Rectal smooth muscle tissue (tissue), 1 donor: ENCODE data around the gene NCR3LG1.

Experiments
- H3K27ac ChIP-seq: one replicate; pipeline ENCODE4 v1.7.0; 2013; ENCODE audit warnings: low read depth, low read length, inconsistent platforms
- H3K27me3 ChIP-seq: one replicate; pipeline ENCODE4 v1.7.0; 2013; ENCODE audit warnings: low read length; ENCODE audit not compliant: control insufficient read depth, insufficient read depth
- H3K36me3 ChIP-seq: one replicate; pipeline ENCODE4 v1.7.0; 2013; ENCODE audit warnings: low read length; ENCODE audit not compliant: control insufficient read depth, insufficient read depth
- H3K4me1 ChIP-seq: one replicate; pipeline ENCODE4 v1.7.0; 2013; ENCODE audit warnings: low read length; ENCODE audit not compliant: control insufficient read depth, insufficient read depth
- H3K4me3 ChIP-seq: one replicate; pipeline ENCODE4 v1.7.0; 2013; ENCODE audit warnings: low read length
- H3K9ac ChIP-seq: one replicate; pipeline ENCODE4 v1.7.0; 2013; ENCODE audit warnings: low read length

NCR3LG1 gene

DNA sequence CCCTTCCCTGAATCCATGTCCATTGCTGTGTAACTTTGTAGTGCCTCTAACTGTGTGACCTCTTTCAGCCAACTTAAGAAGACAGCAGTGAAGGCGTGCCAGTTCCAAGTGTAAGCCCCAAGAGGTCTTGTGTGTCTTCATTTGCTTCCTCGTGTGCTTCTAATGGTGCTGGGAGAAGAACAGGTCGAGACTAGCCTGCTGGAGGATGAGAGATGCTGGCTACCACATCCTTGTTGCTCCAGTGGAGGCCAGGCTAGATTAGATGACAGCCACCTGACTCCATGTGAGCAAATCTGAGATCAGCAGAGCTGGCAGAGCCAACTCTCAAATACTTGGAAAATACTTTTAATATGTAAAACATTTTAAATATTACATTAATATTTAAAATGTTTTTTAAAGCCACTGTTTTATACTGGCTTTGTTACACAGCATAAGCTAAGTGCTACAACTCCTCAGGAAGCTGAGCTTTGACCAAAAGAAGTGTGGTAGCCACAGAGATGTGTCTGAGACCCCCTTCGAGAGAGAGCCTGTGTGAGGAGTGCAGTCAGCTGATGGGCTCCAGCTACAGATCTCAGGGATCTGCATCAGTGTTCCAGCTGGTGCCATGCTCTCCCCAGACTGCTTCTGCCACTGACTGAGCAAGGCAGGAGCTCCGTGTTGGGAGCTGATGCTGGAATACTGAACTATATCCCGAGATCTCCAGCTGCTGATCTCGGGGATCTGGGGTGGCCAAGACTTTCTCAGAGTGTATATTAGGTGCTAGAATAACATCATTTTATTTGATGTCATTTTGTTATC is 28.0 kb downstream of the NCR3LG1 start:
- H3K27me3 ChIP-seq, result no peaks in the 10 kb centered on the region
- no peak overlapping the region for H3K27ac ChIP-seq
- H3K4me3 ChIP-seq, result no peak overlapping the region
- no peaks in the 10 kb centered on the region for H3K4me1 ChIP-seq
- no peak overlapping the region for H3K9ac ChIP-seq
- H3K36me3 ChIP-seq, result no peaks in the 10 kb centered on the region

DNA sequence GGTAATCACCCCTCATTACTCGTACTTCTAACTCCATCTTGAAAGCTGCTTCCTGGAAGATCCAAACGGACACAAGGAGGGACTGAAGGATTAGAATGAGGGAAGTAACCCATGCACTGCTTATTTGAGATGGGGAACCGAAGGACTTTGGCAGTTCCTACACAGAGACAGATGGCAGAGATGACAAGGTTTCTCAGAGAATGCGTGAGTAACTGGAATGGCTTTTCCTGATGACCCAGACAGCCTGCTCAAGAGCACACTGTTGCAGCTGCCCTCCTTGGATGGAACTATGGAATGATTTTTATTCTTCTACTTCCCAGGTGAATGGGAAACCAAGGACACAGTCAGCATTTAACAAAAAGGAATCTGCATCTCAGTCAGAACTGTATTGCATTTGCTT is 29.6 kb downstream of the NCR3LG1 start:
- Histone ChIP-seq H3K27me3 (no peaks in the 10 kb centered on the region), H3K36me3 (no peaks in the 10 kb centered on the region), H3K9ac (no peak overlapping the region), H3K4me1 (no peaks in the 10 kb centered on the region), H3K4me3 (no peak overlapping the region), H3K27ac (no peak overlapping the region)

DNA sequence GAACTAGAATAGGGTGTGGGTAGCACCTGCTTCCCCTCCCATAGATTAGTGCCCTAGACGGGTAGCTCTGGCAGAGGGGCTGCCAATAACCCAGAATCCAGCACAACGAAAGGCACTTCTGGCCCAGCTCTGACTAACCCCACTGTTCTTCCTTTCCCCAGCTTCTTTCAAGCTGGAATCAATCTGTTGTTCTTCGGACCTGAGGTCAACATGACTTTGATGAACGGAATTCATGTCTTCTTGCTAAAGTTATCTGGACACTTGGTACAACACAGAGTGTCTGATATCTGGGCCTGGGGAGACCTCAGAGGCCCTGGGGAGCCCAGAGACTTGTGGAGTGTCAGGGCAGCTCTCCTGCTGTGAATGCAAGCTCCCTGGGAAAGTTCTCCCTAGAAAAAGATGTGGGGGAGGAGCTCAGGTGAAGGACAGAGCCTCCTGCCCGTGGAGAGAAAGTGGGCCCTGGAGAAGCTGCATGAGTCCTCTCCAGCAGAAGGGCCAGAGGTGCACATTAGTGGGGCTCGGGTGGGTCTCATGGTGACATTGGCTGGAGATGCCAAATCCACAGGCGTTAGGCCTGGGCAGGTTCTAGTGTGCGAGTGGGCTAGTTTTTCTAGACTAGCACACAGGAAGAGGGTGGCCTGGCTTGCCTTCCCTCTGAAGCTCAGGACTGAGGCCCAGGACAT is 30.6 kb downstream of the NCR3LG1 start:
- Histone ChIP-seq H3K27ac (no peak overlapping the region), H3K4me1 (no peaks in the 10 kb centered on the region), H3K27me3 (no peaks in the 10 kb centered on the region), H3K4me3 (no peak overlapping the region), H3K36me3 (no peaks in the 10 kb centered on the region), H3K9ac (no peak overlapping the region)

DNA sequence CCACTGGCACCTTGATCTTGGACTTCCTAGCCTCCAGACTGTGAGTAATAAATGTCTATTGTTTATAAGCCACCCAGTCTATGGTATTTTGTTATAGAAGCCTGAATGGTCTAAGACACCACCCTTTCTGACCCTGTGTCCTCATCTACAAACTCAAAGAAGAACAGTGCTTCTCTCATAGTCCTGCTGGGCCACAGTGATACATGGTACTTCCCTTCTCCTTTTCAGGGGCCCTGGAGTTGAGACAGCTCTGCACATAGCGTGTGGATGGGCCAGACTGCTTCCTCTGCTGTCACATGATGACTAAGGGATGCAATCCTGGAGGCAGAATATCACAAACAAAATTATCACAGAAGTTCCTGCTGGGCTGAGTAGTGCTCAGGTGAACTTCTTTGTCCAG is 31.9 kb downstream of the NCR3LG1 start:
- Histone ChIP-seq H3K9ac (no peak overlapping the region), H3K36me3 (no peaks in the 10 kb centered on the region), H3K27ac (no peak overlapping the region), H3K27me3 (no peaks in the 10 kb centered on the region), H3K4me3 (no peak overlapping the region), H3K4me1 (no peaks in the 10 kb centered on the region)

DNA sequence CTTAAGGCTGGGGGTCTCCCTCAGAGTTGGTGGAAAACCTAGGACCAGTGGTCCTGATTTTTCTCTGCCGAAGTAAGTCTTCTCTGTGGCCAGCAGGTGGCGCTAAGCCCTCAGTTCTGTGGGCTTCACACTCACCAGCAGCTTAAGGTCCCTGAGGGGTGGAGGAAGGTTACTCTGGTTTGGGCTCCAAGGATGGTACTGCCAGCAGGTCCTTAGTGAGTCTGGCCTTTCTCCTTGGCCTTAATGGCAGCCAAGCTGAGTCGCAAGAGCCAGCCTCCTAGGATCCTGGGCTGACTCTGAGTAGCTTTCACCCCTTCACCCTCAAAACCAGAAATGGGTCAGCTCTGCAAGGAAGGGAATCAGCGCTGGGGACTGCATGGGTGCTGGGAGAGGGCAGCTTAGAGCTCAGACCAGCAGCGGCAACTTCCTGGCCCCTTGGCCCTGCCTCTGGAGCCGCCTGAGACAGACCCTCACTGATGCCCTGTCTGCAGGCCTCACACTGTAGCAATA is 32.5 kb downstream of the NCR3LG1 start:
- no peaks in the 10 kb centered on the region for H3K27me3 ChIP-seq
- H3K36me3 ChIP-seq, result no peaks in the 10 kb centered on the region
- no peak overlapping the region for H3K9ac ChIP-seq
- no peak overlapping the region for H3K4me3 ChIP-seq
- no peaks in the 10 kb centered on the region for H3K4me1 ChIP-seq
- H3K27ac ChIP-seq, result no peak overlapping the region

DNA sequence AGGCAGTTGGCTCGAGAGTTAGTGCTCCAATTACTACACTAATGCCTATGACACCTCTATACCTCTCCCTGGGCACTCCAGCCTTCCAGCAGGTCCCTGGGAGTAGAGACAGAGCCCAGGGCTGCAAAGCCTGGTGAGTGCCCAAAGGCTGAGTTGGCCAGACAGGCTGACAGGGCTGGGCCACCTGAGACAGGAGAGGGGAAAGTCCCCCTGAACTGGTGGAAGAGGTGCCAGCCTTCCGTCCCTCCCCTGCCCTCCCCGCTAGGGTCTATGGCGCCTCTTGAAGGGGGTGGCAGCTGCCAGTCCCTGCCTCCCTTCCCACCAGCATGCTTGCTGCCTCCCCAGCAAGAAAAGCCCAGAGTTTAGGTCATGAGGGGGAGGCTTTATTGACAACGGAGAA is 33.9 kb downstream of the NCR3LG1 start:
- no peak overlapping the region for H3K27ac ChIP-seq
- H3K36me3 ChIP-seq, result no peaks in the 10 kb centered on the region
- H3K4me3 ChIP-seq, result no peak overlapping the region
- H3K9ac ChIP-seq, result no peak overlapping the region
- no peaks in the 10 kb centered on the region for H3K4me1 ChIP-seq
- no peaks in the 10 kb centered on the region for H3K27me3 ChIP-seq

DNA sequence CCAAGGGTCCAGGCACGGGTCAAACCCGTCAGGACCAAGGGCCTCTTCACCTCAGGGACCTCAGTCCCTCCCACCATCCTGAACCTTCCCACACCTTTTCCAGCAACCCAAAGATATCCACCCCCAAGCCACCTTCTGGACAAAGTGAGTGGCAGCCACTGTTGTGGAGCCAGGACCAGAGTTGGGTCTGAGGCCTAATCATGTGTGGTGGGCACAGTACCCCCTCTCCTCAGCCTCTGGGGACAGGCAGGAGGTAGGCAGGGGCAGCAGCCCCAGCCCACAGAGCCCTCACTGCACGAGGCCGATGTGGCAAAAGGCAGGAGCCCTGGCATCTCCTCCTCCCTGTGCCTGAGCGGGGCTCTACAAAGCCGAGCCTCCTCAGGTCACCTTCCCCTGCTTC is 34.3 kb downstream of the NCR3LG1 start:
- Histone ChIP-seq H3K27me3 (no peaks in the 10 kb centered on the region), H3K4me3 (no peak overlapping the region), H3K27ac (no peak overlapping the region), H3K4me1 (no peaks in the 10 kb centered on the region), H3K36me3 (no peaks in the 10 kb centered on the region), H3K9ac (no peak overlapping the region)

DNA sequence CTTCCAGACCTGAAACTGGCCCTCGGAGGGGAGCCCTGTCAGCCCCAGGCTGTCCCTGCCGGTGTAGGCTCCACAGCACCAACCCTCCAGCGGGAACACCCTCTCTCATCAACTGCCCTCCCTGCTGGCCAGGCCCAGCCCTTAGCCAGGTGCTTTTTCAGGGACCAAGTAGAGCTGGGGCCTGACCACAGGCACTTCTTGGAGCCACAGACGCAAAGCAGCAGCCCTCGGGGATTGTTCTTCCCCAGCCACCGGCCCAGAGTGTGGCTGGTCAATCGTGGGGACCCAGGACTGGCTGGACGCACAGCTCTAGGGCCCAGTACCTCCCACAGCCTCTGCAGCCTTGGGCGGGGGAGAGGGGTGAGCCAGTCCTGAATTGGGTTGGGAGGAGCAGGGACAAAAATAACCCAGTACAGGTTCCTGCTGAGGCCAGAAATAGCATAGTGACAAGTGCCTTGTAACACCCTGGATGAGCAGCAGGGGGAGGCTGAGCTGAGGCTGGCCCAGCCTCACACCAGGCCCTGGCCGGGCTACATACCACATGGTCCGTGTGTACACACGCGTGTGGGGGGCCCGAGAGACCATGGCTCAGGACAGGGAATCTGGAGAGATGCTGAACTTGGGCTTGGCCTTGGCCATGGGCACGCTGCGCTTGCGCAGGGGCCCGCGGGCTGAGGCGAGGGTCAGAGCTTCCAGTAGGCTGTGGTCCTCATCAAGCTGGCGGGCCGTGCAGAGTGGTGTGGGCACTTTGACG is 34.9 kb downstream of the NCR3LG1 start:
- H3K4me3 ChIP-seq, result no peak overlapping the region

DNA sequence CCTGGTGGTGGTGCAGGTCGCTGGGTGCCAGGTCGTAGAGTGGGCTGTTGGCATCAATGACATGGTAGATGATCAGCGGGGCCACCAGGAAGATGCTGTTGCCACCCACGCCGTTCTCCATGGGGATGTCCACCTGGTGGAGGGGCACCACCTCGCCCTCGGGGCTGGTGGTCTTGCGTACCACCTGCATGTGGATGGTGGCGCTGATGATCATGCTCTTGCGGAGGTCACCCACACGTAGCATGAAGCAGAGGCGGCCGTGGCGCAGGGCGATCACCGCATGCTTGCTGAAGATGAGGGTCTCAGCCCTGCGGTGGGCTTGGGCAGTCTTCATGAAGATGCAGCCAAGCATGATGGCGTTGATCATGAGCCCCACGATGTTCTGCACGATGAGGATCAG is 35.7 kb downstream of the NCR3LG1 start:
- H3K9ac ChIP-seq, result no peak overlapping the region
- no peak overlapping the region for H3K27ac ChIP-seq
- no peak overlapping the region for H3K4me3 ChIP-seq
- no peaks in the 10 kb centered on the region for H3K4me1 ChIP-seq
- H3K27me3 ChIP-seq, result no peaks in the 10 kb centered on the region
- no peaks in the 10 kb centered on the region for H3K36me3 ChIP-seq

More for the DNA sequence above, 34.9 kb downstream of the NCR3LG1 start:
- Histone ChIP-seq H3K27me3 (no peaks in the 10 kb centered on the region), H3K27ac (no peak overlapping the region), H3K4me1 (no peaks in the 10 kb centered on the region), H3K9ac (no peak overlapping the region), H3K36me3 (no peaks in the 10 kb centered on the region)

DNA sequence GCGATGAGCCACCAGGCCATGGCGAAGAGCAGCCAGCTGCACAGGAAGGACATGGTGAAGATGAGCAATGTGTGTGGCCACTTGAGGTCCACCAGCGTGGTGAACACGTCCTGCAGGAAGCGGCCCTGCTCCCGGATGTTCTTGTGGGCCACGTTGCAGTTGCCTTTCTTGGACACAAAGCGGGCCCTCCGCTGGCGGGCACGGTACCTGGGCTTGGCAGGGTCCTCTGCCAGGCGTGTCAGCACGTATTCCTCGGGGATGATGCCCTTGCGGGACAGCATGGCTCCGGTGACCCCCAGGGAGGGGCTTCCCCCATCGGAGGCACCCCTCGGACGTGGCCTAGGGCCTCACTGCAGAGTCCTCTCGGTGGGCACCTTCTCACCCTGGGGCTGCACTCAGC is 36.2 kb downstream of the NCR3LG1 start:
- H3K9ac ChIP-seq, result no peak overlapping the region
- no peaks in the 10 kb centered on the region for H3K4me1 ChIP-seq
- H3K36me3 ChIP-seq, result no peaks in the 10 kb centered on the region
- no peak overlapping the region for H3K27ac ChIP-seq
- no peak overlapping the region for H3K4me3 ChIP-seq
- H3K27me3 ChIP-seq, result no peaks in the 10 kb centered on the region

DNA sequence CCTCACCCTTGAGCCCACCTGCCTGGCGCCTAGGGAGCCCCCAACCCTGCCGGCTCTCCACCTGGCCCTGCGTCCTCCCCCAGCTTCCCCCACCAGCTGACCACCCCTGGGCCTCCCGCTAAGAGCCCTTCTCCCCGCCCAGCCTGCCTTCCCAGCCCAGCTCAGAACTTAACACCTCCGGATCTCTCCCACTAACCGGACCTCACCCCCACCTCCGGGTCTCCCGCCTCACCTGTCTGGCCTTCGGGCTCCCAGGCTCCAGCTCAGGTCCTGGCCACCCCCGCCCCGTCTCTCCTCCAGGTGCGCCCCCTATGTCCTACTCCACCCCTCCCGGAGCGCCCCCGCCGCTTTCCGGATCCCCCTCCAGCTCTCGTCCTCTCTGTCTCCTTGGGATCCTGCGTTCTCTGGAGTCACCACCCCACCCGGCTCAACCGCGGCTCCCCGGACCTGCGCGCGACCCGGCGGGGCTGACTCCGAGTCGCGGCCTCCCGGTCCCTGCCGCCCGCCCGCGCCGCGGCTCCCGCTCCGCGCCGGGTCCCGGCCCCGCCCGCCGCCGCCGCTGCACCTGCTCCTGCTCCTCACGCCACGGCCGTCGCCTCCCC is 37.1 kb downstream of the NCR3LG1 start, which contains the start of gene KCNJ11:
Gene KCNJ11 (minus strand): TSS at position 51 of the 602 bp plus-strand sequence. CDS start 568 bp downstream, outside the sequence.
- H3K4me1 ChIP-seq, result no peaks in the 10 kb centered on the region
- H3K4me3 ChIP-seq, result peak within 1 kb of the TSS; percentile 70
- H3K36me3 ChIP-seq, result no peaks in the 10 kb centered on the region
- H3K27ac ChIP-seq, result no peak within 1 kb of the TSS
- no peak within 1 kb of the TSS for H3K9ac ChIP-seq
- no peaks in the 10 kb centered on the region for H3K27me3 ChIP-seq
